CD4-positive, alpha-beta T cell treated with Interleukin-15 for 1 hour (primary cell): ENCODE measurements around the gene KIAA0825.

Experiments used
- DNase-seq: peaks from one replicate; pipeline ENCODE4 v3.0.0-alpha.2; 2020

Gene KIAA0825

GRCh38 chr5:94618493-94619328, at the start of gene KIAA0825, which contains the start of gene SLF1:
Gene KIAA0825 (minus strand): TSS chr5:94618604. CDS start chr5:94537126, 81,478 bp downstream.
Gene SLF1 (plus strand): TSS chr5:94618669. CDS start chr5:94628811, 10,142 bp downstream.
- DNase-seq: peak; percentile 82

- no peak for DNase-seq
Measured at GRCh38 chr5:94667937-94668336, 49.5 kb upstream of the KIAA0825 start.

GRCh38 chr5:94661086-94661485, 42.7 kb upstream of the KIAA0825 start:
- no peak for DNase-seq

- DNase-seq: no peak
Measured at GRCh38 chr5:94660506-94660905, 42.1 kb upstream of the KIAA0825 start.

GRCh38 chr5:94658272-94658671, 39.9 kb upstream of the KIAA0825 start:
- DNase-seq: no peak

GRCh38 chr5:94649874-94650273, 31.5 kb upstream of the KIAA0825 start:
- no peak for DNase-seq

GRCh38 chr5:94646758-94647157, 28.4 kb upstream of the KIAA0825 start:
- no peak for DNase-seq

- DNase-seq: no peak
Measured at GRCh38 chr5:94645053-94645452, 26.6 kb upstream of the KIAA0825 start.

- DNase-seq: no peak
Measured at GRCh38 chr5:94640176-94640575, 21.8 kb upstream of the KIAA0825 start.

- DNase-seq: no peak
Measured at GRCh38 chr5:94632024-94632423, 13.6 kb upstream of the KIAA0825 start.

- DNase-seq: no peak
Measured at GRCh38 chr5:94627191-94627590, 8.8 kb upstream of the KIAA0825 start.

- no peak for DNase-seq
Measured at GRCh38 chr5:94623877-94624276, 5.5 kb upstream of the KIAA0825 start.

- no peak for DNase-seq
Measured at GRCh38 chr5:94623011-94623410, 4.6 kb upstream of the KIAA0825 start.

- no peak for DNase-seq
Measured at GRCh38 chr5:94621763-94622162, 3.4 kb upstream of the KIAA0825 start.

- no peak for DNase-seq
Measured at GRCh38 chr5:94620256-94620655, 1.9 kb upstream of the KIAA0825 start.

- peak; percentile 18 for DNase-seq
Measured at GRCh38 chr5:94618029-94618492, 343 bp downstream of the KIAA0825 start.

- no peak for DNase-seq
Measured at GRCh38 chr5:94615862-94616261, 2.5 kb downstream of the KIAA0825 start.

- no peak for DNase-seq
Measured at GRCh38 chr5:94614156-94614805, 4.1 kb downstream of the KIAA0825 start.

GRCh38 chr5:94613583-94613982, 4.8 kb downstream of the KIAA0825 start:
- DNase-seq: no peak

GRCh38 chr5:94595281-94595840, 23.0 kb downstream of the KIAA0825 start:
- no peak for DNase-seq

- no peak for DNase-seq
Measured at GRCh38 chr5:94577466-94578245, 40.7 kb downstream of the KIAA0825 start.

GRCh38 chr5:94575196-94575595, 43.2 kb downstream of the KIAA0825 start:
- no peak for DNase-seq

- peak; percentile 16 for DNase-seq
Measured at GRCh38 chr5:94573349-94573748, 45.1 kb downstream of the KIAA0825 start.
